Heart left ventricle (tissue), 13 donors: Measurements from ENCODE around the gene NEIL1.

ENCODE experiments used
- POLR2A ChIP-seq, 2 donors: fragments of 450-650 bp; IDR thresholded peaks; one replicate each; pipeline ENCODE4 v1.6.1; 2017; ENCODE audit warnings: antibody characterized with exemption in 2 of 2, mild to moderate bottlenecking in 2 of 2, moderate library complexity in 2 of 2
- TF ChIP-seq, protein P1 (sequence below), 12 donors: fragments of 200-600 bp; sonication (generic) in 4 of 12; IDR thresholded peaks; one replicate each; pipeline versions ENCODE4 v1.5.0 to v1.8.0; 2018 to 2022; ENCODE audit warnings: antibody characterized with exemption in 12 of 12, mild to moderate bottlenecking in 5 of 12
- donor health status: ischemic (EF 13 %, LVEDD 7.1; RV severe dilation, severe dysfunction).
- donor health status: DM: no; HTN: yes; CAD: no.
- donor health status: DM: no; HTN: no; CAD: no.
- donor health status: ischemic (EF 25% LVEDD 6.9; RV normal size, moderate dysfunction).
- donor health status: ischemic (EF 25% LVEDD 5.7; RV mildly dilated, moderate dysfunction).
- donor health status: ischemic (EF 35%, LVEDD 5.7; RV mildly dilated, moderate dysfunction).
- donor health status: nonischemic (EF 11% LVEDD 7.7; RV severe dilation, severe dysfunction).
- donor health status: DM: yes; HTN: yes; CAD: no.
- donor health status: PGD.
- donor health status: ischemic (EF 29% LVEDD 5.4; RV normal size, mild dysfunction).
- donor health status: nonischemic (EF 23%, LVEDD 6.1; RV moderate dilation, normal function).

DNA sequence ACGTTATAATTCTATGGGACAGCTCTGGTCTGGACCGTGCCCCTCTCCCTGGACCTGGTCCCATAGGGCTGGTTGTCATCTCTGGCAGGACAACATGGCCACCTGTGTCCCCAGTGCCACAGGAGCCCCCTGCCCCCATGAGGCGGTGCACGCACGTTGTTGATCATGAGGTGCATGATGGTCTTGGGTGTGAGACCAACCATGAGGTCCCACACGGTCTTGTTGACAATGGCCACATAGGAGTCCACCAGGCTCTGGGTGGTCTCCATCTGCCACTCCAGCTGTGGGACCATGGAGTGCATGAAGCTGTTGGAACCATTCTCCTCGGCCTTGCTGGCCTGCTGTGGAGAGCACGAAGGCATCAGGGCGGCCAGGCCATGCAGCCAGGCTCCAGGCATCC is 44.5 kb upstream of the NEIL1 start:
- TF ChIP-seq POLR2A (IDR thresholded peaks at IDR 0.05) = no peak
- TF ChIP-seq, protein P1, sequence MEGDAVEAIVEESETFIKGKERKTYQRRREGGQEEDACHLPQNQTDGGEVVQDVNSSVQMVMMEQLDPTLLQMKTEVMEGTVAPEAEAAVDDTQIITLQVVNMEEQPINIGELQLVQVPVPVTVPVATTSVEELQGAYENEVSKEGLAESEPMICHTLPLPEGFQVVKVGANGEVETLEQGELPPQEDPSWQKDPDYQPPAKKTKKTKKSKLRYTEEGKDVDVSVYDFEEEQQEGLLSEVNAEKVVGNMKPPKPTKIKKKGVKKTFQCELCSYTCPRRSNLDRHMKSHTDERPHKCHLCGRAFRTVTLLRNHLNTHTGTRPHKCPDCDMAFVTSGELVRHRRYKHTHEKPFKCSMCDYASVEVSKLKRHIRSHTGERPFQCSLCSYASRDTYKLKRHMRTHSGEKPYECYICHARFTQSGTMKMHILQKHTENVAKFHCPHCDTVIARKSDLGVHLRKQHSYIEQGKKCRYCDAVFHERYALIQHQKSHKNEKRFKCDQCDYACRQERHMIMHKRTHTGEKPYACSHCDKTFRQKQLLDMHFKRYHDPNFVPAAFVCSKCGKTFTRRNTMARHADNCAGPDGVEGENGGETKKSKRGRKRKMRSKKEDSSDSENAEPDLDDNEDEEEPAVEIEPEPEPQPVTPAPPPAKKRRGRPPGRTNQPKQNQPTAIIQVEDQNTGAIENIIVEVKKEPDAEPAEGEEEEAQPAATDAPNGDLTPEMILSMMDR (IDR thresholded peaks at IDR 0.05) = no peak
